ENCODE results near the gene FAM20B.
A peak's percentile ranks its signal among the peaks of the same experiment; 100 is the strongest.
"Not testable (repeated sequence)": the region's sequence is repeated elsewhere in the genome, so short reads cannot be mapped to it uniquely, and the experiment has no call there.

The FAM20B gene

DNA sequence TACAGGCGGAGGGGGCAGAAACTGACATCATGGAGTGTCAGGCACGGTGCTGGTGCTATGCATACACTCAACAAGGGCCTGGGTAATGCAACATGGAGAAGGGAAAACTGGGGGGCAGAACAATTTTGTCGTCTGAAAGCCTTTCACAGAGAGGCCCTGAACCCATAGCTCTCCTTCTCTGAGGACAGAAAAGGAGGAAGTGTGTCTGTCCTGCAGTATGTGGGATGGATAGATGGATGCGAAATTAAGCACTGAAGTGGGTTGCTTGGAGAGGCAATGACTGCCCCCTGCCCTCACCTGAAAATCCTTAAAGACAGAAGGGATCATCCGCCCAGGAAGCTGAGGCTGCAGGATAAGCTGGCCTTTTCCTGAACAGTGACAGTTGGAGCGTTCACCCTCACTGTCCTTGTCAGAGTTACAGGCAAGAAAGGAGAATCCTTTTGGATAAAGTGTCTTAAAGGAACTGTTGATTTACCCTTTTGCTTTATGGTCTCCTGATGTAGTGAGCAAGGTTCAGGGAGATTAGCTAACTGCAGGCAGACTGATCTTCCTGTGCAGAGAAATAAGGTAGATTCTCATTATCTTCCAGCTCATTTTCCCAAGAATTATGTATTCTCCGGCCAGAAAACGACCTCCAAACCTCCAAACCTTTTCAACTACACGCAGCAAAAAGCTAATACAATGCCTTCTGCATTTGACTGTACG lies 1.6 kb upstream of the FAM20B start:
- DNase-seq (ENCODE audit: low read depth in 2 of 2) = no peak

DNA sequence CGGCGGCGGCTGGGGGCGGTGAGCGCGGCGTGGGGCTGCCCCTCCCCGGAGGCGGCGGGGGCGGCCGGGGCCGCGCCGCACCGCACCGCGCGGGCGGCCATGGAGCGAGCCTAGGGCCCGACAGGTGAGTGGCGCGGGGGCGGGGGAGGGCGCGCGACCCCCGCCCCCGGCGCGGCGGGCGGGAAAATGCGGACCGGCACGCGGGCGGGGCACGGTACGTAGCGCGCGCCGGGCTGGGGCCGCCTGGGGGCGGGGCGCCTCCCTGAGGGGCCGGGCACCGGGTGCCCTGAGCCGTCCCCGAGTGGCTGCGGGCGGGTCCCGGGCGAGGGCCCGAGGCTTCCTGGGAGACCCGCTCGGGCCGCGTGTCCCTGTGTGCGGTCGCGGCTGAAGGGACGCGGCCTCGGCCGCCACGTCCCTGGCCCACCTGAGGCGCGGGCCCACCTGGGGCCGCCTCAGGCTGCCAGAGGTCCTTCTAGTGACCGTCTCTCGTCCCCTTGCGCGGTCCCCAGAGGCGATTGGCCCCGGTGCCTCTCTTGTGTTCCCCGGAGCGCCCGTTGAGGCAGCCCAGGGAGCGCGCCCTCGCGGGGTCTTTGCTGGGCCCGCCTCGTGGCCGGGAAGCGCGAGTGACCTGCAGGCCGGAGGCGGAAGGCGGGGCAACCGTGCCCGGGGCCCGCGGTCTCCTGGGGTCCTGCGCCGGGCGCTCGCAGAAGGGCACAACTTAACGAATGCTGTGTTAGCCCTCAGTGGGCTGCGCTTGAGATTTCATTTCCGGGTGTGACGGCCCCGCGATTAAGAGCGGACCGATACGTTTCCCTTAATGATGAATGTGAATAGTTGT lies 500 bp downstream of the FAM20B start:
- peak; percentile 59 to 63 for DNase-seq (ENCODE audit: low read depth in 2 of 2)

DNA sequence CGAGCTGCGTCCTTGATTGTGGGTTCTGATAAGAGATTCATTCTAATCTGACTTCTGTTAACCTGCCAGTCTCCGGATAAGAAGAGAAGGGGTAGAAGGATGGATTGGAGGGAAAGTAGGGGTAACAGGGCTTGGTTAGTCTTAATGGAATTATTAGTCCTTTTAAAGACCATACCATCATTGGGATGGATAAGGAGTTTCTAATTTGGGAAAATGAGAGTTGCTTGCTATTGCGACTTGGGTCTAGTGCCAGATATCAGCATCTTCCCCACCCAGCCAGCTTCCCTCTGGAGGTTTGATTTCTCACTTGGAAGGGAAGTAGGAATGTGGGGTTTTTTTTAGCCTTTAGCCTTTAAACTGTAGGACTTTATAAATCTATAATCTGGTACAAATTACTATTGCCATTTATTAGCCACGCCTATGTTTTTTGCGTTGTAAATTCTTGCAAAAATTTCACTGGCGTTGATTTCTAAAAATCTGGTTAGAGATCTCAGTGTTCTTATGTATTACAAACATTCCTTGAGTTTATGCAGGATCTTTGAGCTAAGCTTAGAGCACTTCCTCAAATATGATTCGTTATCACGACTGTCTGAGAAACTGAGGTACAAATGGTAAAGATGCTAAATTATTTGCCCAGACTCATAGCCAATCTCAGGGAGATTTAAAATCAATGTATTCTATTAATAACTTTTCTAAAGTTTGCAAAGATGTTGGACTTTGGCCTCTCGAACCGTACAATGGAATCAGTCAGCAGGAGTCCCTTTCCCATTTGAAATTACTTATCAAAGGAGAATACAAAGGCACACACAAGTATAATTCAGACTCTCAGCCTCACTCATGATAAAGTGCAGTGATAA lies 1.3 kb downstream of the FAM20B start:
- DNase-seq (ENCODE audit: low read depth in 2 of 2) = no peak

DNA sequence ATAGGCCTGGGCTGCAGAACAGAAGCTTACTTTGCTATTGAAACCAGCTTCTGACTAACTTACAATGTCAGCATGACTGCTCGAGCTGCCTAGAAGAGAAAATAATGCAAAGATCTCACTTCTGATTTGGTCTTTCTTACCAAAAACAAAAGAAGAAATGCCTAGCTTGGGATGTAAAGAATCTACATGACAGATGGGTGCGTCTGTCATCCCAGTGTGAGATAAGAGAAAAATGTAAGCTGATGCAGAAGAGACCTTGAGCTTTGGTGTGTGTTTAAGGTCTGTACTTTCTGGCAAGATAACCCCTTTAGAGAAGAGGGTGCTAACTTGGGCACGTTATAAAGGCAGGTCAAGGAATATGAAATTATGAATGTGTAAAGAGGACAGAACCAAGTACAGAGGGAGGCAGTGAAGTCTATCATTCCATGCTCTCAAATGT lies 3.6 kb downstream of the FAM20B start:
- DNase-seq (ENCODE audit: low read depth in 2 of 2) = no peak

DNA sequence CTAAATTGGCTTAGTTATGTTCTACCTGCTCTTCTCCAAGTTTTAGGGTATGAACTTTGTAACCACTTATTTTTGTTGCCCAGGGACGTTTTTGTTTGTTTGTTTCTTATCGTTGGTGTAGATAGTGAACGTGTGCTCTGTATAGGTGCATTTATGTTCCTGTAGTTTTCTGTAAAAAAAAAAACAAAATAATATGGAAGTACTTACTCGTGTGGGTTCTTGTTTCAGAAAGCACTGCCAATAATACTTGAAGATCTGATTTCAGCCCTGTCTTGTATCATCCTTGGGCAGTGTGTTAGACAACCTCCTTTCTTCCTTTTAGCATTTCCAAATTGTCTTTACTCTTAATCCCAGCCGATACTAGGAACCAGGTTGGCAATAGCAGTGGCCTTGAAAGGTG lies 4.4 kb downstream of the FAM20B start:
- no peak for DNase-seq (ENCODE audit: low read depth in 2 of 2)

DNA sequence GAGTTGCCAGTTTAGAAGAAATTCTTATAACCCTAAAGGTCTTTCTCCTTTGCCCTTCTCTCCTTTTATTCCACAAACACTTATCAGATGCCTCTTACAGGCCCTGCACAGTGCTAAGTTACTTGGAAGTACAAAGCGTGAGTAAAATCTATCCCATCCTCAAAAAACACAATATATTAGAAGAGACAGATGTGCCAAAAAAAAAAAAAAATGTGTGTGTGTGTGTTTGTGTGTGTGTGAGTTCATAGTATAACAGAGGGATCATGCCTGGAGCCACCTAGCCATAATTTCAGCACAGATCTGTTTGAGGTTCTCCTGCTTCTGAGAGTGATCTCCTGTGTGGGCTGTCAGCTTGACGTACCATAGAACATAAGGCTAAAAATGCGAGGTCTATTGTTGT lies 5.0 kb downstream of the FAM20B start:
- DNase-seq (ENCODE audit: low read depth in 2 of 2) = no peak

DNA sequence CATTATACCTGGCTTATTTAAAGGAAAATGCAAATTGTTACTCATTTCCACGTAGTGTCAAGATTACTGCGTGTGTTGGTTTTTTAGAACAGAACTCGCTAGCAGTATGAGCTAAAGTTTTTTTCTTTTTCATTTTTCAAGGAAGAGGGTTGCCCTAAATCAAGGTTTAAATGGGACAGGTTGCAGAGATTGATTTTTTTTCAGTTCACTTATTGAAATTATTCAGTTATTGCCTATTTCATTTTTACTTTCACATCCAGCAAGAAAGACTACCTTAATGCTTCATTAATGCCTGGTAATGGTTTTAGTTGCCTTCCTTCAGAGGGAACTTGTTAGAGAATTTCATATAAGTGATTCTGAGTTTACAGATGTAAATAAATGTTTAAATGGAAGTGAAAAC lies 5.6 kb downstream of the FAM20B start:
- no peak for DNase-seq (ENCODE audit: low read depth in 2 of 2)

DNA sequence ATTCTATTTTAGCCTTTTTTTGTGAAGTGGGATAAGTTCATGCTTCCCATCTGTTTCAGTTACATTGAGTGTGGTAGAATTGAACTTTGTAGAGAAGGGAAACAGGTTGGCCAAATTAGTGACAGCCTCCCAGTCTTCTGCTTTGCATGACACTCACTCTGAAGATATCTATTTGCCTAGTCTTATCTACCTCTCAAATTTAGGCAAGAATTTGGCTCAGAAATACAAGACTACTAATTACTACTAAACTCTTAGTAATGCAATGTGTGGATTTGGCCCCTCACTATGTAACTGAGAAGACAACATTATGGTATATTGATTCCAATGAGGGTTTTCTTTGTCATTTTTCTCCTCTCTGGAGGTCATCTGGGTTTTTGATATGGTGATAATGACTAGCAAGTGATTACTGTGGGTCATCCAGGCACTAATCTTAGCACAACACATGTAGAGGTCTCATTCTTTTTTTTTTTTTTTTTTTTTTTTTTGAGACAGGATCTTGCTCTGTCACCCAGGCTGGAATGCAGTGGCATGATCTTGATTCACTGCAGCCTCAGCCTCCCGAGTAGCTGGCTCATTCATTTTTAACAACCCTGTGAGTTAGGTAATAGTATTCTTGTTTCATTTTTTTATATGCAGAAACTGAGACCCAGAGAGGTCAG lies 6.3 kb downstream of the FAM20B start:
- DNase-seq (ENCODE audit: low read depth in 2 of 2) = no peak

DNA sequence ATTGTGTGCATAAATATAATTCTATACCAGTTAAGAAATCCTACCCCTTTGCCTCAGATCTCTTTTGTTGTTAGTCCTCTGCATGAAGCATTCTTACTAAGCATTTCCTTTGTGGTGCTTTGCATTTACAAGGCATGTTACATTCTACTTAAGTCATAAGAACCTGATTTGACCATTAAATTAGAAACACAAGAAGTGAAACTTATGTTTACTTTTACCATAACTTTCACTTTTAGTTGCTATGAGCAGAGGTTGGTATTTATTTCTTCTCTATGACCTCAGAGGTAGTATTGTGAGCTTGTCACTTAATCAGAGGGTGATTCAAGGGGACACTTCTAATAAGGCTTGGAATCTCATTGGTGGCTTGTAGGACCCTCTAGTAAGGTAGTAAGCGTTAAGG lies 9.0 kb downstream of the FAM20B start:
- DNase-seq (ENCODE audit: low read depth in 2 of 2) = no peak

DNA sequence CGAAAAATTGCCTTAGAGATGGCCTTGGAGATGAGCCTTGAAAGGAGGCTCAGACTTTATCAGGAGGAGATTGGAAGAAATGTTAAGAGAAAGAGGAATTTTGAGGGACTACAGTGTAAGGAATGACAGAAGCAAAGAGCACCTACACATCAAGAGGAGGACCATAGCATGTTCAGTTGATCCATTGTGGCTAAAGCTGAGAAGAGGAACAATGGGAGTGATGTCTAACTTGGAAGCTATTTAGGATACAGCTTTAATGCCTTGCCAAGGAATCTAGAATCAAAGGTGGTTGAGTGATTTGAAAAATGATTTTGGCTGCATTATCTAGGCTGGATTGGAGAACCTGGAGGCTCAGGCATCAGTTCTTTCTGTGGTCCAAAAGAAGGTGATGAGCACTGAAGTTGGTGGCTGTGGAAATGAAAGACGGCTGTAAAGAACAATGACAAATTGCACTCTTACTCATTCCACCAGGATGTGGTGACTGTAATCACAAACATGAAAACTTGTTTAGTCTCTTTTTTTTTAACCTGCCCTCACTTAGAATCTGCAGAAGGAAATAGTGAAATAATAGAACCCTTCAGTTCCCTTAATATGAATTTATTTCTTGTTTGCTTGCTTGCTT lies 11.3 kb downstream of the FAM20B start:
- DNase-seq (ENCODE audit: low read depth in 2 of 2) = no peak

DNA sequence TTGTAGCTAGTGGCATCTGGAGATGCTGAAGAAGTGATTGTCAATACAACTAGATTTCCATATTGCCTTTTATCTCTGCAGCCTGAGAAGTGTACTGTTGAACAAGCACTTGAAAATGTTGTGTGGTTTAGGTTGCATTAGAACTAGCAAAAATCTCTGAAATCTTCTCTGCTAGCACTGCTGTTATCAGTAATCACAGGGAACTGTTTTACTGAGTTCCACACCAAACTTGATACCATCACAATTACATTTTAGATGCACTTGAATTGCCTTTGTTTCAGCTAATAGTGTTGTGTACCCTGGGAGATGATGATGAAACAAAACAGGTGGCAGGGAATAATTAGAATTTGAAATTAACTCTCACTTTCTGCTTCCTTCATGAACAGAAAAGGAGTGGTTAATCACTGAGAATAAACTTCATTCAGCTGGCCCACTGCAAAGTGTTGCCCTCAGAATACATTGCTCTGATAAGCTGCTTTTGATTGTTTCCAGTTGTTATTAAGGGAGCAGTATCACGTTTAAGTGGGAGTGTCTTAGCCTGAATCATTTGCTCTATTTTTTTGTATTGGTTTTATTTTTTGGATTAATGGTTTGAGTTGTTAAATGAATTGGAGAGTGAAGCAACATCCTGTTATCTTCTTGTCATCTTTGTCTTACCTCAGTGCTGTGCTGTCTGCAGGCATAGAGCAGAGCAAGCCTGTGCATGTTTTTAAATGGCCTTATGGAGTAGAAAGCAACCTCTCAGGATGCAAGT lies 13.0 kb downstream of the FAM20B start:
- DNase-seq (ENCODE audit: low read depth in 2 of 2) = no peak

DNA sequence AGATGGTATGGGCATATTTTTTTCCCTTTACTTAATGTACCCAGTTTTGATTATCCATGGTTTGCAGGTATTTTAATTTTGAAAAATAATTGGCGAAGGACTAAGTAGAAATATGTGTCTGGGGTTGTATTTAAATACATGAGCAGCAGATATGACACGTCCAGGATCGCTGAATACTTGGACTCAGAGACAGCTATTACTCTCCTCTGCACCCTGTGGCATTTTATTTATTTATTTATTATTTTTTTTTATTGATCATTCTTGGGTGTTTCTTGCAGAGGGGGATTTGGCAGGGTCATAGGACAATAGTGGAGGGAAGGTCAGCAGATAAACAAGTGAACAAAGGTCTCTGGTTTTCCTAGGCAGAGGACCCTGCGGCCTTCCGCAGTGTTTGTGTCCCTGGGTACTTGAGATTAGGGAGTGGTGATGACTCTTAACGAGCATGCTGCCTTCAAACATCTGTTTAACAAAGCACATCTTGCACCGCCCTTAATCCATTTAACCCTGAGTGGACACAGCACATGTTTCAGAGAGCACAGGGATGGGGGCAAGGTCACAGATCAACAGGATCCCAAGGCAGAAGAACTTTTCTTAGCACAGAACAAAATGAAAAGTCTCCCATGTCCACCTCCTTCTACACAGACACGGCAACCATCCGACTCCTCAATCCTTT lies 13.9 kb downstream of the FAM20B start:
- DNase-seq (ENCODE audit: low read depth in 2 of 2) = not testable (repeated sequence)

DNA sequence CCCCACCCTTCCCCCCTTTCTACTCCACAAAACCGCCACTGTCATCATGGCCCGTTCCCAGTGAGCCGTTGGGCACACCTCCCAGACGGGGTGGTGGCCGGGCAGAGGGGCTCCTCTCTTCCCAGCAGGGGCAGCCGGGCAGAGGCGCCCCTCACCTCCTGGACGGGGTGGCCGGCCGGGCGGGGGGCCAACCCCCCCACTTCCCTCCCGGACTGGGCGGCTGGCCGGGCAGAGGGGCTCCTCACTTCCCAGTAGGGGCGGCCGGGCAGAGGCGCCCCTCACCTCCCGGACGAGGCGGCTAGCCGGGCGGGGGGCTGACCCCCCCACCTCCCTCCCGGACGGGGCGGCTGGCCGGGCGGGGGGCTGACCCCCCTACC lies 14.5 kb downstream of the FAM20B start:
- not testable (repeated sequence) for DNase-seq (ENCODE audit: low read depth in 2 of 2)

DNA sequence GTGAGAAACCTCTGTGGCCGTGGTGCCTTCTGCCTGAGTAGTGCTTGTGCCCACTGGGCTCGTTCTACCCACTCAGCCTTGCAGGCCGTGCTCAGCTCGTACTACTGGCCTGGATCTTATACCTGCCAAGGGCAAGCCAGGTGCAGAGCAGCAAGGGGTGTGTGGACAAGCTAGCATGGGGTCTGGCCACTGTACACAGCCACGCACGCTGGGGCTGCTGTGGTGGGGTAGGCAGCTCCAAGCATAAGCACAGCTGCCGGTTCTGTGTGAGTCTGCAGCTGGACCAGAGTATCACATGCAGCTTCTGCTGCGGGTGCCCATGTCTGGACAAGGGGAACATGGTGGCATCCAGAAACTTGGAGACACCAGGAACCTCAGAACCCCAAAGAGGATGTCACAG lies 16.4 kb downstream of the FAM20B start:
- no peak for DNase-seq (ENCODE audit: low read depth in 2 of 2)

DNA sequence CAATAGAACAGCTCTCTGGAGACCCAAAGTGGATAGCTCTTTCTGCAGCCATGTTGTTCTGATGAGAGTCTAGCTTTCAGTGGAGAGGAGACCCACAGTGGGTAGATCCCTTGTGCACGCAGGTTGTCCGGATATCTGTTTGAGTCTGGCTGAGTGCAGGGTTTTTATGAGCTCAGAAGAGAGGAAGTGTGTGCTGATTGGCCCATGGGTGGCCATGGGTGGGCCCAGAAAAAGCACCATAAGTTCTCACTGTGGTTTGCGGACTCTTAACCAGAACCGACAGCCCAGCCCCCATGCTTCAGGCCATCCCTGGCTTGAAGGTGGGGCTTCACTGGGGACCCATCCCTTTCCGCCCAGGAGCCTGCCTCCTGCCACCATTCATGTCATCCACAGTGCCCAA lies 17.0 kb downstream of the FAM20B start:
- no peak for DNase-seq (ENCODE audit: low read depth in 2 of 2)

DNA sequence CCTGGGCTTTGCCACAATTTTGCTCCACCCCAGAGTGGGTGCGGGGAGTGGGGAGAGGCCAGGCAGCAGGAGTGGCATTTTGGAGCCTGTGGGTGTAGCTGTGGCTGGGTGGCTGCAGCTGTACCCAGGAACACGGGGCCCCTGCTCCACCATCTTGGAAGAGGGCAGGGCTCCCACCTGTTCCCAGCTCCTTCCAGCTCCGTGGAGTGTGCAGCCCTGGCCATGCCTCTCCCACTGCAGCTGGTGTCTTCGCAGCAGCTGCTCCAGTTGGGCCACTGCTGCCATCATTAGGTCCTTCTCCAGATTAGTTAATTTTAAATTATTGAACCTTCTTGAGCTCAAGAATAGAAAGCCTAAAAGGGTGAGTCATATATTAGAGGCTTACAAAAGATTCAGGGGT lies 17.6 kb downstream of the FAM20B start:
- DNase-seq (ENCODE audit: low read depth in 2 of 2) = no peak

DNA sequence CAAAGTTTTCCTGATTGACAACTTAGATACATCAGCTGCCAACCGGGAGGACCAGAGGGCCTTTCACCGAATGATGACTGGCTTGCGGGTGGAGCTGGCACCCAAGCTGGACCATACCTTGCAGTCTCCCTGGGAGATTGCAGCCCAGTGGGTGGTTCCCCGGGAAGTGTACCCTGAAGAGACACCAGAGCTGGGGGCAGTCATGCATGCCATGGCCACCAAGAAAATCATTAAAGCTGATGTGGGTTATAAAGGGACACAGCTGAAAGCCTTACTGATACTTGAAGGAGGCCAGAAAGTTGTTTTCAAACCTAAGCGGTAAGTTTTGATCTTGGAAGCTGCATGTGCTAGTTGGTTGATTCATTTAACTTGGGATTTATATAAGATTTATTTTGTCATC lies 18.2 kb downstream of the FAM20B start:
- no peak for DNase-seq (ENCODE audit: low read depth in 2 of 2)

DNA sequence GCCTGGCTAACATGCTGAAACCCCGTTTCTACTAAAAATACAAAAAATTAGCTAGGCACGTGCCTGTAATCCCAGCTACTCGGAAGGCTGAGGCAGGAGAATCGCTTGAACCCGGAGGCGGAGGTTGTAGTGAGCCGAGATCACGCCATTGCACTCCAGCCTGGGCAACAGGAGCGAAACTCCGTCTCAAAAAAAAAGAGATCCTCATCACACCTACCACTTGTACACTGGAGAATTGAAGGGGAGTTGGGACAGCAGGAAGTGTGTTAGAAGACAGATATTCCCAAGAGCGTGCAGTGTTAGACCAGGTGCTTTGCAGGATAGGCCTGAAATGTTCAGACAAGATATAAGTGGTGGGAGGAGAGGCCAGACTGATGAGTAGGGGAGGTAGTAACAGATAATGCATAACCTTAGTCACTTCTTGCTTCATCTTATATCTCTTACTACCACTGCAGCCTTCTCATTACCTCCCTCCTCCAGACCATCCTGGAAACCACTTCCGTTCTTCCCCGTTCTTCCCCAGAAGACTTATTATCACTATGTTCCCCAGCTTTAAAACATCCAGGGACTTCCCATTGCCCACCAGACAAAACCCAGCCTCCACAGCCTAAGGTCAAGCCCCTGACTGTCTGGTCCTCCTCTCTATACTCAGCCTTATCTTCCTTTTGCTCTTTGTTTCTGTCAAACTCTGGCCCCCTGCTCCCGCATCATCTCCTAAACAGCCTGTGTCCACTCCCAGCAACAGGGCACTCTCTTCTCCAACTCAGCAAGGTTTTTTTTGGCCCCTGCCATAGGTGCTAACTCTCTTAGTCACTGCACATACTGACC lies 21.3 kb downstream of the FAM20B start:
- DNase-seq (ENCODE audit: low read depth in 2 of 2) = no peak

DNA sequence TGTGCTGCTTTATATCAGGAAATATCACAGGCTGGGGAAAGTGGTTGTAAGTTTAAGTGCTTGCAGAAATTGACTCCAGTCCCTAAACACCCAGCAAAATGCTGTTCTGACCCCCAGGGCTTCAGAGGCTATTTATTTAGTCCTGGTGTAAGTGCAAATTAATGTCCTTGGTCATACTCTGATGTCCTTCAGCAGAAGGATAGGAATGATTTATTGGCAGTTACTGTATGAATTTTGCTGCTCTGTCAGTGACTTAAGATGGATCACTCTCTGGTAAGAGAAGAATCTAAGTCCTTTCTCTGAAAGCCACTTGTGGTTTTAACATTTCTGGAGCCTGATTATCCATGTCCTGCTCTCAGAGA lies 21.9 kb downstream of the FAM20B start:
- no peak for DNase-seq (ENCODE audit: low read depth in 2 of 2)
